ENCODE results near the gene BRF1.
"Not testable (repeated sequence)": the region's sequence is repeated elsewhere in the genome, so short reads cannot be mapped to it uniquely, and the experiment has no call there.

The BRF1 gene

DNA sequence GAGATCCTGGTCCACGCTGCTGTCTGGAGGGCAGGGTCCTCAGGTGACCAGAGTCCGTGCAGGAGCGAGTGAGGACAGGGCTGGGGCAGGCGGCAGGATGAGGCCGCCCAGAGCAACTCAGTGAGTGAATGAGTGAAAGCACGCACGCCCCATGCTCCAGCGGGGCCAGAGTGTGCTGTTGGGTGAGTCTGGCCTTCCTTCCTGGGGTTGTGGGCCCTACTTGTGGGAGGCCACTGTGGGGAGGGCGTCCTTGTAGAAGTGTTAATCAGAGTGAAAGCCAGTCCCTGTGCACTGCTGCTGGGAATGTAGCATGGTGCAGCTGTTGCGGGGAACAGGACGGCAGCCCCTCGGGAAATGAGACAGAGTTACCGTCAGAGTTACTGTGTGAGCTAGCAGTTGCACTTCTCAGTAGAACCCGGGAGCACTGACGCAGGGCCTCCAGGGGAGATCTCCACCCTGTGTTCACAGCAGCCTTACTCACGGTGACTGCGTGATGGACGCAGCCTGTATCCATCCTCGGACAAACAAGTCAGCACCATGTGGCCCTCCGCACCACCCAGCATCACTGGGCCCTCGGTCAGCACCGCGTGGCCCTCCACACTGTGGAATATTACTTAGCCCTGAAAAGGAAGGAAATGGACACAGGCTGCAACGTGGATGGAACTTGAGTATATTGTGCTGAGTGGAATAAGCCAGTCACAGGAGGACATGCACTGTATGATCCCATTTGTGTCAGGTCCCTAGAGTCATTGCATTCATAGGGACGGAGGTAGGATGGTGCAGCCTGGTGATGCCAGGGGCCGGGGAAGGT lies 35.9 kb upstream of the BRF1 start:
- DNase-seq (ENCODE audit: low spot score): no peak
- TF ChIP-seq, protein P1, sequence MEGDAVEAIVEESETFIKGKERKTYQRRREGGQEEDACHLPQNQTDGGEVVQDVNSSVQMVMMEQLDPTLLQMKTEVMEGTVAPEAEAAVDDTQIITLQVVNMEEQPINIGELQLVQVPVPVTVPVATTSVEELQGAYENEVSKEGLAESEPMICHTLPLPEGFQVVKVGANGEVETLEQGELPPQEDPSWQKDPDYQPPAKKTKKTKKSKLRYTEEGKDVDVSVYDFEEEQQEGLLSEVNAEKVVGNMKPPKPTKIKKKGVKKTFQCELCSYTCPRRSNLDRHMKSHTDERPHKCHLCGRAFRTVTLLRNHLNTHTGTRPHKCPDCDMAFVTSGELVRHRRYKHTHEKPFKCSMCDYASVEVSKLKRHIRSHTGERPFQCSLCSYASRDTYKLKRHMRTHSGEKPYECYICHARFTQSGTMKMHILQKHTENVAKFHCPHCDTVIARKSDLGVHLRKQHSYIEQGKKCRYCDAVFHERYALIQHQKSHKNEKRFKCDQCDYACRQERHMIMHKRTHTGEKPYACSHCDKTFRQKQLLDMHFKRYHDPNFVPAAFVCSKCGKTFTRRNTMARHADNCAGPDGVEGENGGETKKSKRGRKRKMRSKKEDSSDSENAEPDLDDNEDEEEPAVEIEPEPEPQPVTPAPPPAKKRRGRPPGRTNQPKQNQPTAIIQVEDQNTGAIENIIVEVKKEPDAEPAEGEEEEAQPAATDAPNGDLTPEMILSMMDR (IDR thresholded peaks at IDR 0.05; ENCODE audit: extremely low read depth, insufficient read depth, missing control alignments): no peak
- in situ Hi-C loops (cut with MboI; ENCODE audit: low pct_unique_long_range_greater_than_20kb, low sequenced_read_pairs, unreplicated experiment): no loop called here

DNA sequence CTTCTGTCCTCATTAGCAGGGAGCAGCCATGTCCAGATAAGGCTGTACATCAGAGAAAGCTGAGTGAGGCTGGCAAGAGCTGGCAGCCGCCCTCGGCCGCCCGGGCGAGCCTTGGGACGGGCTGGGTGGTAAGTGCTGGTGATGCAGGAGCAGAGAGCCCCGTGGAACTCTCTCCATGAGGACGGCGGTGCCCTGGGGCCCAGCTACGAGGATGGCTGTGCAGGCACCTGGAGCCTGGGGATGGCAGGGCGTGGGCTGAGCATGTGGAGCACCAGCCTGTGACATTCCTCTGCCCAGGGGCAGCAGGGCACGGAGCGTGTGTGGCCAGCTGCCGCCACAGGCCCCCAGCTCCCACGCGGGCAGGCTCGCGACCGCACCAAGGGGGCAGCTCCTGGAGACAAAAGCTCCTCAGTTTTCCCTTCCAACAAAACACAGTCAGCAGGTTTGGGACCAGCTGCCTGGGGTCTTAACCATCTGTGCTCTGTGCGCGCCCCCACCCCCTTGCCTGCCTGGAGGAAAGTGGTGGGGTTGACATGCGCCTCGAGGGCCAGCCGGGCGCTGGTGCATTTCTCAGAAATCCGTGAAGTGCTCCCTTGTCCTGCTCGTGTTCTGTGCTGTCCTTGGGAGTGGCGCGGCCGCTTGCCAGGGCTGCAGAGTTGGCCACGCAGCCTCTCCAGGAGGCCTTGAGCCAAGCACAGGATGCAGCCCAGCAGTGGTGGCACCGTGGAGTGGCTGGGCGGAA lies 35.1 kb upstream of the BRF1 start:
- TF ChIP-seq, protein P1 (IDR thresholded peaks at IDR 0.05; ENCODE audit: extremely low read depth, insufficient read depth, missing control alignments): no peak
- no peak for DNase-seq (ENCODE audit: low spot score)
- in situ Hi-C loops (cut with MboI; ENCODE audit: low pct_unique_long_range_greater_than_20kb, low sequenced_read_pairs, unreplicated experiment): no loop called here

- DNase-seq (ENCODE audit: low spot score): not testable (repeated sequence)
These were observed 34.4 kb upstream of the BRF1 start for GRCh38 chr14:105335231-105335542.

GRCh38 chr14:105334383-105335230 lies 33.8 kb upstream of the BRF1 start:
- in situ Hi-C loops (cut with MboI; ENCODE audit: low pct_unique_long_range_greater_than_20kb, low sequenced_read_pairs, unreplicated experiment): no loop called here
- DNase-seq (ENCODE audit: low spot score): no peak
- TF ChIP-seq, protein P1 (IDR thresholded peaks at IDR 0.05; ENCODE audit: extremely low read depth, insufficient read depth, missing control alignments): no peak

More at GRCh38 chr14:105335231-105335542, 34.4 kb upstream of the BRF1 start:
- in situ Hi-C loops (cut with MboI; ENCODE audit: low pct_unique_long_range_greater_than_20kb, low sequenced_read_pairs, unreplicated experiment): not testable (repeated sequence)

DNA sequence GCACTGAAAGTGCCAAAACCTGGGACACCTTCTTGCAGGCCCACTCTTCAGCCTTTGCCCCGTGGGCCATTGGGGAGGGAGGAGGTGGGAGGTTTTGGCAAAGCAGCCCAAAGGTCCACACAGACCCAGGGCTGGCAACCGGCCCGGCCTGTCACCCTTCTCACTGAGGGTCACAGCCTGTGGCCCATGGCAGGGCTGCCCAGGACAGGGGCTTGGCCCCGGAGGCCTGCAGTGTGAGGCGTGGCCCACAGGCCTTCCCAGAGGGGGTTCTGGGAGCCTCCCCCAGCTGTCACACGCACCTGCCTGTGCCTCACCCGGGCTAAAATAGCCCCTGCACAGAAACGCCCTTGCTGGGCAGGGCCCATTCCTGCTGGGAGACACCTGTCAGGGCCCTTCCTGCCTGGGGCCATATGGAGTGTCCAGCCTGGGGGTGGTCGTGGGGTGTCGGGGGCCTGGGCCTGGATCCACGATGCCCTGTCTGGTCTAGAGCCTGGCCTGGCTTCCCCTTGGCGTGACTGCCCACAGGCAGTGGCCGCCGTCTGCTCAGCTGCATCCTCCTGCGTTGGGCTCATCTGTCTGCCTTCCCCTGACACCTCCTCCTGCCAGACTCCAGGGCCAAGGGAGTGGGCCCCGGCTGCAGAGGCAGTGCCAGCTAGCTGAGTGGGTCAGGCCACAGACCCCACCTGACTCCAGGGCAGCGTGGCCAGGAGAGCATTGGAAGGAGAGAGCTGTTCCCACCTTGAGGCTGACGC lies 33.0 kb upstream of the BRF1 start:
- no peak for DNase-seq (ENCODE audit: low spot score)
- in situ Hi-C loops (cut with MboI; ENCODE audit: low pct_unique_long_range_greater_than_20kb, low sequenced_read_pairs, unreplicated experiment): no loop called here
- TF ChIP-seq, protein P1 (IDR thresholded peaks at IDR 0.05; ENCODE audit: extremely low read depth, insufficient read depth, missing control alignments): no peak

GRCh38 chr14:105333020-105333490 lies 32.3 kb upstream of the BRF1 start:
- TF ChIP-seq, protein P1 (IDR thresholded peaks at IDR 0.05; ENCODE audit: extremely low read depth, insufficient read depth, missing control alignments): no peak
- in situ Hi-C loops (cut with MboI; ENCODE audit: low pct_unique_long_range_greater_than_20kb, low sequenced_read_pairs, unreplicated experiment): no loop called here
- DNase-seq (ENCODE audit: low spot score): no peak

Data from GM13977 (cell line).